DOHH2 (cell line): Measurements from ENCODE around the gene EPC1.

Source experiments
- H3F3A ChIP-seq: fragments of 200-600 bp; sonication (generic), shearing (Covaris generic); 2 replicates; pipeline ENCODE4 v1.6.0; 2016; ENCODE audit warnings: antibody characterized with exemption, mild to moderate bottlenecking; ENCODE audit not compliant: control insufficient read depth, insufficient read depth
- H3K27ac ChIP-seq: fragments of 200-600 bp; sonication (generic); 2 replicates; pipeline ENCODE4 v1.5.1; 2014; ENCODE audit warnings: low read depth, mild to moderate bottlenecking, low read length, moderate library complexity
- H3K27me3 ChIP-seq: fragments of 200-600 bp; sonication (generic); 2 replicates; pipeline ENCODE4 v1.6.1; 2014; ENCODE audit warnings: mild to moderate bottlenecking, low read length, mixed read lengths; ENCODE audit not compliant: control insufficient read depth
- H3K36me3 ChIP-seq: fragments of 200-600 bp; sonication (generic); 2 replicates; pipeline ENCODE4 v1.6.1; 2014; ENCODE audit warnings: mild to moderate bottlenecking, low read length, moderate library complexity, mixed read lengths; ENCODE audit not compliant: control insufficient read depth
- H3K4me1 ChIP-seq: fragments of 200-600 bp; sonication (generic); 2 replicates; pipeline ENCODE4 v1.6.1; 2014; ENCODE audit warnings: mild to moderate bottlenecking, low read length, mixed read lengths; ENCODE audit not compliant: control insufficient read depth
- H3K4me2 ChIP-seq: fragments of 200-600 bp; sonication (generic); 2 replicates; pipeline ENCODE4 v1.6.0; 2014; ENCODE audit warnings: mild to moderate bottlenecking, low read length, moderate library complexity
- H3K4me3 ChIP-seq: fragments of 200-600 bp; sonication (generic); 2 replicates; pipeline ENCODE4 v1.5.1; 2014; ENCODE audit warnings: mild to moderate bottlenecking, low read length, mixed read lengths
- H3K79me2 ChIP-seq: fragments of 200-600 bp; sonication (generic); 2 replicates; pipeline ENCODE4 v1.6.1; 2014; ENCODE audit warnings: mild to moderate bottlenecking, low read length, mixed read lengths; ENCODE audit not compliant: control insufficient read depth
- H3K9me2 ChIP-seq: fragments of 200-600 bp; sonication (generic); replicated peaks from 2 replicates; pipeline ENCODE4 v1.6.1; 2014; ENCODE audit warnings: mild to moderate bottlenecking, low read length, mixed read lengths; ENCODE audit not compliant: control insufficient read depth
- H3K9me3 ChIP-seq: fragments of 200-600 bp; sonication (generic); 2 replicates; pipeline ENCODE4 v1.6.1; 2014; ENCODE audit warnings: antibody characterized with exemption, low read length, mixed read lengths; ENCODE audit not compliant: control insufficient read depth, insufficient read depth
- H4K20me1 ChIP-seq: fragments of 200-600 bp; sonication (generic); 2 replicates; pipeline ENCODE4 v1.6.0; 2014; ENCODE audit warnings: low read depth, mild to moderate bottlenecking, antibody characterized with exemption, low read length, moderate library complexity; ENCODE audit not compliant: control insufficient read depth, insufficient read depth
- EZH2phosphoT487 ChIP-seq: fragments of 200-600 bp; sonication (generic); IDR thresholded peaks from 2 replicates; pipeline ENCODE4 v1.6.1; 2017; ENCODE audit warnings: borderline replicate concordance, mild to moderate bottlenecking, antibody characterized with exemption, low read length, moderate library complexity, mixed read lengths
- TF ChIP-seq, protein P1 (sequence below): fragments of 200-600 bp; sonication (generic); IDR thresholded peaks from one replicate; pipeline ENCODE4 v1.5.1; 2014; ENCODE audit warnings: antibody characterized with exemption, mild to moderate bottlenecking, low read depth, low read length; ENCODE audit not compliant: poor library complexity, severe bottlenecking

The EPC1 gene

DNA sequence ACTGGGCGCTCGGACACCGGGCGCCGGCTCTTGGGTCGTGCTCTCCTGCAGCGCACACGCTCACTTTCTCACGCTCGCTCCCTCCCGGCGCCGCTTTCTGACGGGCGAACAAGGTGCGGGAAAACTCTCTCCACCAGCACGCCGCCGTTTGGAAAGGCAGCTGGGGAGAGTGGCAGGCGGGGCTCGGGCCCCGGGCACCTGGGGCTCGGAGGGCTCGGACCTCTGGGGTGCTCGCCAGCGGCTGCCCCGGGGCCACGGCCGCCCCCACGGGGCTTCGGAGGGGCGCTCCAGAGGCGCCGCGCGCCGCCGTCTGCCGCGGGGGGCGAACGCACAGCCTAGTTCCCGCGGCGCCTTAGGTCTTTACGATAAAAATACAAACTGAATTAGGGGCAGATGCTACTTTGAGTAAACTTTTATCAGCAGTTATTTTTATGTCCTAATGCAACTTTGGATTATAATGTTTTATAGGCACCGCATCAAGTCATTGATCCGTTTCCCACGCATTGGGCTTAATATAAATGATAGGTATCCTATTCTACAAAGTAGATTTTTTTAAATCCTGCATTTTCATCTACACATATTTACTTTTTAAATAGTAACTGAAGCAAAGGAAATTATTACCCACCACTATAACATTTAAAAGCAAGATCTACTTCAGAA lies 535 bp upstream of the EPC1 start:
- Histone ChIP-seq H3K79me2 (peaks cover 79% of the 10 kb centered on the region), H3K27me3 (no peaks in the 10 kb centered on the region), H4K20me1 (no peaks in the 10 kb centered on the region), H3K36me3 (peaks cover 37% of the 10 kb centered on the region), H3K4me3 (peak overlapping the region; percentile 91), H3K4me1 (peaks cover 55% of the 10 kb centered on the region), H3F3A (peaks cover 6% of the 10 kb centered on the region; the same call in 1 of the 2 replicates), H3K9me3 (no peaks in the 10 kb centered on the region), H3K4me2 (peak overlapping the region; percentile 80), H3K27ac (peak overlapping the region; percentile 91), H3K9me2 (no peaks in the 10 kb centered on the region)
- TF ChIP-seq EZH2phosphoT487 = no peak
- TF ChIP-seq, protein P1, sequence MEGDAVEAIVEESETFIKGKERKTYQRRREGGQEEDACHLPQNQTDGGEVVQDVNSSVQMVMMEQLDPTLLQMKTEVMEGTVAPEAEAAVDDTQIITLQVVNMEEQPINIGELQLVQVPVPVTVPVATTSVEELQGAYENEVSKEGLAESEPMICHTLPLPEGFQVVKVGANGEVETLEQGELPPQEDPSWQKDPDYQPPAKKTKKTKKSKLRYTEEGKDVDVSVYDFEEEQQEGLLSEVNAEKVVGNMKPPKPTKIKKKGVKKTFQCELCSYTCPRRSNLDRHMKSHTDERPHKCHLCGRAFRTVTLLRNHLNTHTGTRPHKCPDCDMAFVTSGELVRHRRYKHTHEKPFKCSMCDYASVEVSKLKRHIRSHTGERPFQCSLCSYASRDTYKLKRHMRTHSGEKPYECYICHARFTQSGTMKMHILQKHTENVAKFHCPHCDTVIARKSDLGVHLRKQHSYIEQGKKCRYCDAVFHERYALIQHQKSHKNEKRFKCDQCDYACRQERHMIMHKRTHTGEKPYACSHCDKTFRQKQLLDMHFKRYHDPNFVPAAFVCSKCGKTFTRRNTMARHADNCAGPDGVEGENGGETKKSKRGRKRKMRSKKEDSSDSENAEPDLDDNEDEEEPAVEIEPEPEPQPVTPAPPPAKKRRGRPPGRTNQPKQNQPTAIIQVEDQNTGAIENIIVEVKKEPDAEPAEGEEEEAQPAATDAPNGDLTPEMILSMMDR = peak; percentile 25

DNA sequence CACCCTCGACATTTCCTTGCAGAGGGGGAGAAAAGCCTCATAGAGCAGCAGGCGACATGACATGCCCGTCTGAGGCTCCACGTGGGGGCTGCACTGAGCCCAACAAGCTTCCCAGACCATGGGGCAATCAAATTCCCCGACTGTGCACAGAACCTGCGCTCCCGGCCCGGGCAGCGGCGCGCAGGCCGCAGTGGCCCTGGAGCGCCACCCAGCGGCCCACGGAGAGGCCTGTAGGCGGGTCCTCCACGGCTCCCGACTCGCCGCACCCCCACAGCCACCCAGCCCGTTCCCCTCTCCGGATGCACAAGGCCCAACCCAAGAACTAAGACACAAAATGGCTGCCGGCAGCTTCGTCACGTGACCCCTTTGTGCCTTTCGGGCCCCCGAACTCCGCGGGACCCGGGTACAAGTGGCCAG lies 816 bp downstream of the EPC1 start:
- H3K4me2 ChIP-seq = peak overlapping the region; percentile 80
- H3K27ac ChIP-seq = peak overlapping the region; percentile 91
- TF ChIP-seq, protein P1 = peak; percentile 93
- no peak for TF ChIP-seq EZH2phosphoT487
- no peaks in the 10 kb centered on the region for H3K9me3 ChIP-seq
- no peaks in the 10 kb centered on the region for H4K20me1 ChIP-seq
- peaks cover 64% of the 10 kb centered on the region for H3K4me1 ChIP-seq
- no peaks in the 10 kb centered on the region for H3K9me2 ChIP-seq
- H3K27me3 ChIP-seq = no peaks in the 10 kb centered on the region
- H3K36me3 ChIP-seq = peaks cover 50% of the 10 kb centered on the region
- H3K79me2 ChIP-seq = peaks cover 88% of the 10 kb centered on the region
- peak overlapping the region; percentile 91 for H3K4me3 ChIP-seq
- H3F3A ChIP-seq = peaks cover 6% of the 10 kb centered on the region; the same call in 1 of the 2 replicates

- TF ChIP-seq, protein P1 = no peak
- TF ChIP-seq EZH2phosphoT487 = no peak
- H3K27ac ChIP-seq = no peak overlapping the region
- H3K36me3 ChIP-seq = peaks cover 68% of the 10 kb centered on the region
- peaks cover 67% of the 10 kb centered on the region for H3K4me1 ChIP-seq
- H3K79me2 ChIP-seq = peaks cover 96% of the 10 kb centered on the region
- no peaks in the 10 kb centered on the region for H3K9me3 ChIP-seq
- H3K9me2 ChIP-seq = no peaks in the 10 kb centered on the region
- H3K4me3 ChIP-seq = no peak overlapping the region
- H3K4me2 ChIP-seq = 0 out of 2 replicates have a peak overlapping the region, but pooled peaks have one; percentile 15
- no peaks in the 10 kb centered on the region for H3K27me3 ChIP-seq
- no peaks in the 10 kb centered on the region for H3F3A ChIP-seq
- H4K20me1 ChIP-seq = peaks cover 7% of the 10 kb centered on the region
These were observed 5.4 kb downstream of the EPC1 start for GRCh38 chr10:32341596-32341995.
